Activated B cell treated with CpG ODN at 0.5 μM for 24 hours (primary cell): ENCODE data around the gene ARHGEF17. TPM values are rescaled to one million over a fixed set of nuclear protein-coding genes. Genes with fewer than 3 reads are reported as not detected.
A peak's percentile ranks its signal among the peaks of the same experiment; 100 is the strongest.

Source experiments
- ATAC-seq: fragments of 200-7000 bp; cut with Tn5 transposase; one replicate; pipeline ENCODE4 v1.10.0; 2021; ENCODE audit warnings: low read depth, mild to moderate bottlenecking, moderate library complexity
- CTCF ChIA-PET: fragments of 350-600 bp; sonication (Branson Sonifier 250); formaldehyde crosslinking; loops from one replicate; lab custom pipeline; 2021; ENCODE audit warnings: antibody characterized with exemption; lab: Charles Lee
- POLR2A ChIA-PET: fragments of 350-600 bp; sonication (Branson Sonifier 250); formaldehyde crosslinking; loops from one replicate; lab custom pipeline; 2021; ENCODE audit warnings: antibody characterized with exemption; lab: Charles Lee
- DNase-seq: peaks from one replicate; pipeline ENCODE4 v3.0.0; 2022
- H3K27ac Mint-ChIP-seq: one replicate; pipeline ENCODE4 v1.8.0; 2020; ENCODE audit warnings: mixed read lengths
- H3K27me3 Mint-ChIP-seq: one replicate; pipeline ENCODE4 v1.8.0; 2021; ENCODE audit warnings: mixed read lengths
- H3K36me3 Mint-ChIP-seq: one replicate; pipeline ENCODE4 v1.8.0; 2021; ENCODE audit warnings: low read depth, mixed read lengths
- H3K4me1 Mint-ChIP-seq: one replicate; pipeline ENCODE4 v1.8.0; 2021; ENCODE audit warnings: mixed read lengths
- H3K4me3 Mint-ChIP-seq: one replicate; pipeline ENCODE4 v1.8.0; 2020; ENCODE audit warnings: mild to moderate bottlenecking, mixed read lengths
- H3K9me3 Mint-ChIP-seq: one replicate; pipeline ENCODE4 v1.8.0; 2020; ENCODE audit warnings: mixed read lengths
- CTCF ChIP-seq: fragments of 200-600 bp; IDR thresholded peaks from one replicate; pipeline ENCODE4 v1.8.0; 2022; ENCODE audit warnings: antibody characterized with exemption, mild to moderate bottlenecking
- intact Hi-C: fragments of 100-400 bp; cut with micrococcal nuclease; formaldehyde crosslinking; loops from one replicate; pipeline ENCODE4 v1.15.1; 2024
- total RNA-seq: library from RNA; stranded (reverse); gene quantifications from 2 replicates; pipeline ENCODE4 v1.2.3, GENCODE V29; 2022

The ARHGEF17 gene
- total RNA-seq, 1 donor from 2014 or later = 0.02 TPM

GRCh38 chr11:73395297-73396208 is 87.5 kb downstream of the ARHGEF17 start:
- no peak overlapping the region for H3K4me3 Mint-ChIP-seq
- POLR2A ChIA-PET = no interaction called here

GRCh38 chr11:73396251-73396930 is 88.3 kb downstream of the ARHGEF17 start:
- peaks cover 7% of the 10 kb centered on the region for H3K4me1 Mint-ChIP-seq
- no peak overlapping the region for H3K4me3 Mint-ChIP-seq
- peaks cover 75% of the 10 kb centered on the region for H3K36me3 Mint-ChIP-seq
- TF ChIP-seq CTCF = no peak
- no peak for ATAC-seq
- H3K27me3 Mint-ChIP-seq = no peaks in the 10 kb centered on the region
- CTCF ChIA-PET = interaction anchor here (1.6 to 9.2 kb wide), 2 partner anchors 46 to 61 kb away, joined by 3 to 66 read pairs; no protein-coding TSS in a partner anchor
- H3K9me3 Mint-ChIP-seq = no peaks in the 10 kb centered on the region
- intact Hi-C loops = no loop called here
- POLR2A ChIA-PET = no interaction called here
- no peak overlapping the region for H3K27ac Mint-ChIP-seq
- no peak for DNase-seq

More at GRCh38 chr11:73395297-73396208, 87.5 kb downstream of the ARHGEF17 start:
- no peaks in the 10 kb centered on the region for H3K9me3 Mint-ChIP-seq
- CTCF ChIA-PET = interaction anchor here (4.2 to 9.2 kb wide), 2 partner anchors 45 kb away, joined by 66 to 148 read pairs; no protein-coding TSS in a partner anchor
- no peak for DNase-seq
- no peak overlapping the region for H3K27ac Mint-ChIP-seq
- no peak for TF ChIP-seq CTCF
- ATAC-seq = no peak
- H3K27me3 Mint-ChIP-seq = no peaks in the 10 kb centered on the region
- peaks cover 6% of the 10 kb centered on the region for H3K4me1 Mint-ChIP-seq
- peaks cover 79% of the 10 kb centered on the region for H3K36me3 Mint-ChIP-seq
- intact Hi-C loops = no loop called here

GRCh38 chr11:73396985-73397384 is 88.9 kb downstream of the ARHGEF17 start:
- no peaks in the 10 kb centered on the region for H3K27me3 Mint-ChIP-seq
- peaks cover 7% of the 10 kb centered on the region for H3K4me1 Mint-ChIP-seq
- H3K36me3 Mint-ChIP-seq = peaks cover 71% of the 10 kb centered on the region
- H3K27ac Mint-ChIP-seq = no peak overlapping the region
- no peaks in the 10 kb centered on the region for H3K9me3 Mint-ChIP-seq
- ChIA-PET CTCF (interaction anchor here (1.1 to 9.2 kb wide), 3 partner anchors 8 to 62 kb away, joined by 3 to 66 read pairs (median 3); no protein-coding TSS in a partner anchor), POLR2A (no interaction called here)
- TF ChIP-seq CTCF = no peak
- ATAC-seq (no peak), DNase-seq (no peak)
- no peak overlapping the region for H3K4me3 Mint-ChIP-seq
- intact Hi-C loops = no loop called here

- peaks cover 7% of the 10 kb centered on the region for H3K4me1 Mint-ChIP-seq
- H3K36me3 Mint-ChIP-seq = peaks cover 65% of the 10 kb centered on the region
- CTCF ChIA-PET = interaction anchor here (1.1 to 9.2 kb wide), 3 partner anchors 9 to 63 kb away, joined by 3 to 66 read pairs (median 3); no protein-coding TSS in a partner anchor
- TF ChIP-seq CTCF = no peak
- no peaks in the 10 kb centered on the region for H3K27me3 Mint-ChIP-seq
- POLR2A ChIA-PET = no interaction called here
- DNase-seq (no peak), ATAC-seq (no peak)
- H3K9me3 Mint-ChIP-seq = no peaks in the 10 kb centered on the region
- intact Hi-C loops = no loop called here
- no peak overlapping the region for H3K4me3 Mint-ChIP-seq
- peak overlapping the region; percentile 41 for H3K27ac Mint-ChIP-seq
Measured at GRCh38 chr11:73397468-73398131, 89.5 kb downstream of the ARHGEF17 start.
